Parathyroid adenoma (tissue), 2 donors: ENCODE measurements around the gene RPS27A.

Source experiments
- H2AFZ ChIP-seq: fragments of 300-600 bp; sonication (generic); one replicate; pipeline ENCODE4 v1.7.0; 2017; ENCODE audit warnings: antibody characterized with exemption, mild to moderate bottlenecking
- H3K27ac ChIP-seq: fragments of 300-600 bp; sonication (generic); one replicate; pipeline ENCODE4 v1.7.0; 2017
- H3K27me3 ChIP-seq: fragments of 300-600 bp; sonication (generic); one replicate; pipeline ENCODE4 v1.7.0; 2017; ENCODE audit warnings: low read length; ENCODE audit not compliant: control insufficient read depth, insufficient read depth
- H3K36me3 ChIP-seq: fragments of 300-600 bp; sonication (generic); one replicate; pipeline ENCODE4 v1.7.0; 2017; ENCODE audit warnings: low read length; ENCODE audit not compliant: control insufficient read depth, insufficient read depth
- H3K4me1 ChIP-seq: fragments of 300-600 bp; sonication (generic); one replicate; pipeline ENCODE4 v1.7.0; 2017; ENCODE audit warnings: control low read depth
- H3K4me2 ChIP-seq: fragments of 300-600 bp; sonication (generic); one replicate; pipeline ENCODE4 v1.7.0; 2017; ENCODE audit warnings: low read length
- H3K4me3 ChIP-seq: fragments of 300-600 bp; sonication (generic); one replicate; pipeline ENCODE4 v1.7.0; 2017; ENCODE audit warnings: low read depth, low read length
- H3K79me2 ChIP-seq: fragments of 300-600 bp; sonication (generic); one replicate; pipeline ENCODE4 v1.7.0; 2017; ENCODE audit warnings: control low read depth
- H3K9ac ChIP-seq: fragments of 300-600 bp; sonication (generic); one replicate; pipeline ENCODE4 v1.7.0; 2017; ENCODE audit warnings: mild to moderate bottlenecking
- H3K9me3 ChIP-seq: fragments of 300-600 bp; sonication (generic); one replicate; pipeline ENCODE4 v1.7.0; 2017; ENCODE audit warnings: low read length; ENCODE audit not compliant: control insufficient read depth
- TF ChIP-seq, protein P1 (sequence below): fragments of 300-600 bp; sonication (generic); IDR thresholded peaks from one replicate; pipeline ENCODE4 v1.7.0; 2017; ENCODE audit warnings: antibody characterized with exemption, mild to moderate bottlenecking
- donor health status: primary hyperparathyroidism.

RPS27A gene

GRCh38 chr2:55204536-55204935 is 28.0 kb upstream of the RPS27A start:
- H3K79me2 ChIP-seq: no peaks in the 10 kb centered on the region
- no peaks in the 10 kb centered on the region for H3K36me3 ChIP-seq
- no peak overlapping the region for H3K27ac ChIP-seq
- H3K9ac ChIP-seq: no peak overlapping the region
- no peaks in the 10 kb centered on the region for H3K9me3 ChIP-seq
- no peak overlapping the region for H3K4me2 ChIP-seq
- no peak overlapping the region for H2AFZ ChIP-seq
- H3K4me1 ChIP-seq: no peaks in the 10 kb centered on the region
- H3K27me3 ChIP-seq: no peaks in the 10 kb centered on the region
- TF ChIP-seq, protein P1, sequence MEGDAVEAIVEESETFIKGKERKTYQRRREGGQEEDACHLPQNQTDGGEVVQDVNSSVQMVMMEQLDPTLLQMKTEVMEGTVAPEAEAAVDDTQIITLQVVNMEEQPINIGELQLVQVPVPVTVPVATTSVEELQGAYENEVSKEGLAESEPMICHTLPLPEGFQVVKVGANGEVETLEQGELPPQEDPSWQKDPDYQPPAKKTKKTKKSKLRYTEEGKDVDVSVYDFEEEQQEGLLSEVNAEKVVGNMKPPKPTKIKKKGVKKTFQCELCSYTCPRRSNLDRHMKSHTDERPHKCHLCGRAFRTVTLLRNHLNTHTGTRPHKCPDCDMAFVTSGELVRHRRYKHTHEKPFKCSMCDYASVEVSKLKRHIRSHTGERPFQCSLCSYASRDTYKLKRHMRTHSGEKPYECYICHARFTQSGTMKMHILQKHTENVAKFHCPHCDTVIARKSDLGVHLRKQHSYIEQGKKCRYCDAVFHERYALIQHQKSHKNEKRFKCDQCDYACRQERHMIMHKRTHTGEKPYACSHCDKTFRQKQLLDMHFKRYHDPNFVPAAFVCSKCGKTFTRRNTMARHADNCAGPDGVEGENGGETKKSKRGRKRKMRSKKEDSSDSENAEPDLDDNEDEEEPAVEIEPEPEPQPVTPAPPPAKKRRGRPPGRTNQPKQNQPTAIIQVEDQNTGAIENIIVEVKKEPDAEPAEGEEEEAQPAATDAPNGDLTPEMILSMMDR: no peak
- H3K4me3 ChIP-seq: no peak overlapping the region

- Histone ChIP-seq H3K27me3 (no peaks in the 10 kb centered on the region), H3K4me1 (no peaks in the 10 kb centered on the region), H3K9ac (no peak overlapping the region), H3K4me2 (no peak overlapping the region), H3K27ac (no peak overlapping the region), H2AFZ (no peak overlapping the region), H3K9me3 (no peaks in the 10 kb centered on the region), H3K36me3 (no peaks in the 10 kb centered on the region), H3K4me3 (no peak overlapping the region), H3K79me2 (no peaks in the 10 kb centered on the region)
- TF ChIP-seq, protein P1: no peak
These were observed 27.5 kb upstream of the RPS27A start for GRCh38 chr2:55204950-55205349.

DNA sequence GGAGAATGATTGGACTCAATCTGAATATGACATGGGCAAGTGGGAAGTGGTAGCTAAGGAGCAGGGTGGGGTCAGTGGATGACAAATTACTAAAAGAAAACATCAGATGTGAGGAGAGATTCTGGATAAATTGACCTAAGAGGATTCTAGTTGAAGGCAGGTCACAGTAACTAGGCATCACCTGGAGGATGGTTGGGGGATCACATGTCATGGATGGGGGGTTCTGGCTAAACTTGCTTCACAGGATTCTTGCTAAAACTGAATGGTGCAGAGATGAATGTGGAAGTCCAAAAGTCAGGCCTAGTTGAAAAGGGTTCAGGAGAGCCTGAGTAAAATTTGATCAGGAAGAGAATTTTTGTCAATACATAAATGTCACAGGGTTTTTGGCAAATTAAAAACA is 18.7 kb upstream of the RPS27A start:
- Histone ChIP-seq H3K27ac (no peak overlapping the region), H3K4me1 (no peaks in the 10 kb centered on the region), H3K9me3 (no peaks in the 10 kb centered on the region), H3K9ac (no peak overlapping the region), H2AFZ (no peak overlapping the region), H3K79me2 (peaks cover 4% of the 10 kb centered on the region), H3K4me2 (no peak overlapping the region), H3K27me3 (no peaks in the 10 kb centered on the region), H3K36me3 (no peaks in the 10 kb centered on the region), H3K4me3 (no peak overlapping the region)
- TF ChIP-seq, protein P1: no peak

GRCh38 chr2:55223958-55224760 is 8.3 kb upstream of the RPS27A start:
- Histone ChIP-seq H2AFZ (peak overlapping the region; percentile 96), H3K9ac (no peak overlapping the region), H3K27me3 (no peaks in the 10 kb centered on the region), H3K36me3 (no peaks in the 10 kb centered on the region), H3K9me3 (no peaks in the 10 kb centered on the region), H3K79me2 (no peaks in the 10 kb centered on the region), H3K4me3 (no peak overlapping the region), H3K4me1 (peaks cover 4% of the 10 kb centered on the region), H3K4me2 (no peak overlapping the region), H3K27ac (peak overlapping the region; percentile 77)
- TF ChIP-seq, protein P1: no peak

GRCh38 chr2:55224761-55225261 is 7.7 kb upstream of the RPS27A start:
- Histone ChIP-seq H3K4me1 (peaks cover 4% of the 10 kb centered on the region), H2AFZ (no peak overlapping the region), H3K9me3 (no peaks in the 10 kb centered on the region), H3K36me3 (no peaks in the 10 kb centered on the region), H3K27ac (no peak overlapping the region), H3K27me3 (no peaks in the 10 kb centered on the region), H3K4me2 (no peak overlapping the region), H3K9ac (no peak overlapping the region), H3K79me2 (no peaks in the 10 kb centered on the region), H3K4me3 (no peak overlapping the region)
- TF ChIP-seq, protein P1: no peak
